KMS-11 (cell line): ENCODE measurements around the gene PDXP.

ENCODE experiments used
- H2AFZ ChIP-seq: fragments of 200-600 bp; sonication (generic); 2 replicates; pipeline ENCODE4 v1.6.1; 2016; ENCODE audit warnings: antibody characterized with exemption, mixed run types, low read depth
- H3K27ac ChIP-seq: fragments of 200-600 bp; sonication (generic); 2 replicates; pipeline ENCODE4 v1.6.1; 2016; ENCODE audit warnings: mild to moderate bottlenecking, mixed run types
- H3K27me3 ChIP-seq: fragments of 200-600 bp; sonication (generic); 2 replicates; pipeline ENCODE4 v1.6.1; 2017; ENCODE audit warnings: mild to moderate bottlenecking, low read depth, mixed run types, moderate library complexity; ENCODE audit not compliant: insufficient read depth
- H3K36me3 ChIP-seq: fragments of 200-600 bp; sonication (generic); 2 replicates; pipeline ENCODE4 v1.6.1; 2017; ENCODE audit warnings: mild to moderate bottlenecking, mixed run types; ENCODE audit not compliant: insufficient read depth
- H3K4me1 ChIP-seq: fragments of 200-600 bp; sonication (generic); 2 replicates; pipeline ENCODE4 v1.6.1; 2016; ENCODE audit warnings: mild to moderate bottlenecking, low read depth, mixed run types; ENCODE audit not compliant: poor library complexity, severe bottlenecking
- H3K4me2 ChIP-seq: fragments of 200-600 bp; sonication (generic); 2 replicates; pipeline ENCODE4 v1.7.0; 2016; ENCODE audit warnings: mild to moderate bottlenecking, mixed run types
- H3K4me3 ChIP-seq: fragments of 200-600 bp; sonication (generic); IDR thresholded peaks from 2 replicates; pipeline ENCODE4 v1.6.1; 2017; ENCODE audit warnings: low read depth, low read length, mixed read lengths; ENCODE audit not compliant: insufficient read depth
- H3K79me2 ChIP-seq: fragments of 200-600 bp; sonication (generic); 2 replicates; pipeline ENCODE4 v1.6.1; 2016; ENCODE audit warnings: low read depth, mixed run types; ENCODE audit not compliant: insufficient read depth
- H3K9ac ChIP-seq: fragments of 200-600 bp; sonication (generic); 2 replicates; pipeline ENCODE4 v1.6.1; 2016; ENCODE audit warnings: mild to moderate bottlenecking, mixed run types
- H4K20me1 ChIP-seq: fragments of 200-600 bp; sonication (generic); 2 replicates; pipeline ENCODE4 v1.6.1; 2016; ENCODE audit warnings: mild to moderate bottlenecking, mixed run types; ENCODE audit not compliant: insufficient read depth
- TF ChIP-seq, protein P1 (sequence below): fragments of 200-600 bp; sonication (generic); conservative IDR thresholded peaks from 2 replicates; pipeline ENCODE4 v1.6.1; 2017; ENCODE audit warnings: low read depth, mild to moderate bottlenecking, antibody characterized with exemption, low read length, moderate library complexity, mixed read lengths

Gene PDXP

DNA sequence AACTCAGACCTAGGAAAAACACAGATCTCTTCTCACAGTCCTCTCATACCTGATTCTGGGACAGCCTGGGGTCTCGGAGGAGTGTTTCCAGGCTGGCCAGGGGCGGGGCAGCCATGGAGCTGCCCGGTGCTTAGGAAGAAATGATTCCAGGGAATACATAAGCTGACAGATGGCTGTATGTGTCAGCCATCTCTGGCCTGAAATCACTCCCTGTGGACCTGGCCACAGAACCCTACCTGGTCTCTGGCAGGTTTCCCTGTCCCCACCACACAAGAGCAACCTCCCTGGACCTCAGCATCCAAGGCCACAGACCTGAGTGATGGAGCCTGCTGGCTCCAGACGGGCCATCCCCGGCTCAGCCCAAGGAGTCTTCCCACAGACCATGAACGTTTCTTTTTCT lies 39.8 kb upstream of the PDXP start:
- no peak overlapping the region for H3K4me2 ChIP-seq
- no peak overlapping the region for H3K4me3 ChIP-seq
- peaks cover 6% of the 10 kb centered on the region for H3K4me1 ChIP-seq
- H3K27ac ChIP-seq: no peak overlapping the region
- no peaks in the 10 kb centered on the region for H3K36me3 ChIP-seq
- H3K27me3 ChIP-seq: no peaks in the 10 kb centered on the region
- H3K79me2 ChIP-seq: no peaks in the 10 kb centered on the region
- H2AFZ ChIP-seq: no peak overlapping the region
- no peaks in the 10 kb centered on the region for H4K20me1 ChIP-seq
- TF ChIP-seq, protein P1, sequence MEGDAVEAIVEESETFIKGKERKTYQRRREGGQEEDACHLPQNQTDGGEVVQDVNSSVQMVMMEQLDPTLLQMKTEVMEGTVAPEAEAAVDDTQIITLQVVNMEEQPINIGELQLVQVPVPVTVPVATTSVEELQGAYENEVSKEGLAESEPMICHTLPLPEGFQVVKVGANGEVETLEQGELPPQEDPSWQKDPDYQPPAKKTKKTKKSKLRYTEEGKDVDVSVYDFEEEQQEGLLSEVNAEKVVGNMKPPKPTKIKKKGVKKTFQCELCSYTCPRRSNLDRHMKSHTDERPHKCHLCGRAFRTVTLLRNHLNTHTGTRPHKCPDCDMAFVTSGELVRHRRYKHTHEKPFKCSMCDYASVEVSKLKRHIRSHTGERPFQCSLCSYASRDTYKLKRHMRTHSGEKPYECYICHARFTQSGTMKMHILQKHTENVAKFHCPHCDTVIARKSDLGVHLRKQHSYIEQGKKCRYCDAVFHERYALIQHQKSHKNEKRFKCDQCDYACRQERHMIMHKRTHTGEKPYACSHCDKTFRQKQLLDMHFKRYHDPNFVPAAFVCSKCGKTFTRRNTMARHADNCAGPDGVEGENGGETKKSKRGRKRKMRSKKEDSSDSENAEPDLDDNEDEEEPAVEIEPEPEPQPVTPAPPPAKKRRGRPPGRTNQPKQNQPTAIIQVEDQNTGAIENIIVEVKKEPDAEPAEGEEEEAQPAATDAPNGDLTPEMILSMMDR: no peak
- H3K9ac ChIP-seq: no peak overlapping the region

DNA sequence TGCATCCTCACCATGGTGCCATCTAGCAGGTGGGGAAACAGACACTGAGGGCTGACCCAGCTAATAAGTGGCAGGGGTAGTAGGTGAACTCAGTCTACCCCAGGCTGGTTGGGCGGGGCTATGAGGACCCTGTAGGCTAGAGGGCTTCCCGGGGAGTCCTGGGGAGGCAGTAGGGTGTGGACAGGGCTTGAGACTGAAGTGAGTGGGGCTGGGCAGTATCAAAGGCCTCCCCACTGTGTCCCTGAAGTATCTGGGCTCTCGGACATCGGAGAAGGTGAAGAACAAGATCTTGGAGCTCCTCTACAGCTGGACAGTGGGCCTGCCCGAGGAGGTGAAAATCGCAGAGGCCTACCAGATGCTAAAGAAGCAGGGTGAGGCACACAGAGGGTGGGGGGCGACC lies 38.5 kb upstream of the PDXP start:
- TF ChIP-seq, protein P1: no peak
- Histone ChIP-seq H3K4me1 (peaks cover 11% of the 10 kb centered on the region), H3K4me3 (no peak overlapping the region), H3K4me2 (no peak overlapping the region), H3K27ac (no peak overlapping the region), H4K20me1 (no peaks in the 10 kb centered on the region), H3K27me3 (no peaks in the 10 kb centered on the region), H2AFZ (no peak overlapping the region), H3K9ac (no peak overlapping the region), H3K36me3 (no peaks in the 10 kb centered on the region), H3K79me2 (no peaks in the 10 kb centered on the region)

DNA sequence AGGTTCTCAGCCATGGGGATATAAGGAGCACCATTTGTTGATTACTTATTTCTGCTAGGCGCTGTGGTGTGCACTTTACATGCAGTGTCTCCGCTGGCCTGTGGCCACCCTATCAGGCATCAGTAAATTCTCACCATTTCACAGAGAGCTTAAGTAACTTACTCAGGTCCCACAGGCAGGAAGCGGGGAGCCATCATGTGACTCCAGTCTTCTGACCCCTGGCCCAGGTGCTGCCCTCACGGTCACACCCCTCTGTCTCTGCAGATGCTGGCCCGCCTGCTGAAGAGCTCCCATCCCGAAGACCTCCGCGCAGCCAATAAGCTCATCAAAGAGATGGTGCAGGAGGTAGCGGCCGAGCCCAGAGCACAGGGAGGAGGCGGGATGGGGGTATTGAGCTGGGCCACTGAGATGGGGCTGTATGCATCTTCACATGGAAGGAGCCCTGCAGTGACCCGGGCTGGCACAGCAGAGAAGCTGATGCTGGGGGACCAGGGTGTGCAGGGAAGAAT lies 37.1 kb upstream of the PDXP start:
- Histone ChIP-seq H2AFZ (no peak overlapping the region), H3K4me3 (no peak overlapping the region), H3K9ac (no peak overlapping the region), H3K27me3 (no peaks in the 10 kb centered on the region), H3K36me3 (no peaks in the 10 kb centered on the region), H3K4me1 (peaks cover 25% of the 10 kb centered on the region), H3K27ac (no peak overlapping the region), H4K20me1 (no peaks in the 10 kb centered on the region), H3K4me2 (no peak overlapping the region), H3K79me2 (no peaks in the 10 kb centered on the region)
- TF ChIP-seq, protein P1: no peak

DNA sequence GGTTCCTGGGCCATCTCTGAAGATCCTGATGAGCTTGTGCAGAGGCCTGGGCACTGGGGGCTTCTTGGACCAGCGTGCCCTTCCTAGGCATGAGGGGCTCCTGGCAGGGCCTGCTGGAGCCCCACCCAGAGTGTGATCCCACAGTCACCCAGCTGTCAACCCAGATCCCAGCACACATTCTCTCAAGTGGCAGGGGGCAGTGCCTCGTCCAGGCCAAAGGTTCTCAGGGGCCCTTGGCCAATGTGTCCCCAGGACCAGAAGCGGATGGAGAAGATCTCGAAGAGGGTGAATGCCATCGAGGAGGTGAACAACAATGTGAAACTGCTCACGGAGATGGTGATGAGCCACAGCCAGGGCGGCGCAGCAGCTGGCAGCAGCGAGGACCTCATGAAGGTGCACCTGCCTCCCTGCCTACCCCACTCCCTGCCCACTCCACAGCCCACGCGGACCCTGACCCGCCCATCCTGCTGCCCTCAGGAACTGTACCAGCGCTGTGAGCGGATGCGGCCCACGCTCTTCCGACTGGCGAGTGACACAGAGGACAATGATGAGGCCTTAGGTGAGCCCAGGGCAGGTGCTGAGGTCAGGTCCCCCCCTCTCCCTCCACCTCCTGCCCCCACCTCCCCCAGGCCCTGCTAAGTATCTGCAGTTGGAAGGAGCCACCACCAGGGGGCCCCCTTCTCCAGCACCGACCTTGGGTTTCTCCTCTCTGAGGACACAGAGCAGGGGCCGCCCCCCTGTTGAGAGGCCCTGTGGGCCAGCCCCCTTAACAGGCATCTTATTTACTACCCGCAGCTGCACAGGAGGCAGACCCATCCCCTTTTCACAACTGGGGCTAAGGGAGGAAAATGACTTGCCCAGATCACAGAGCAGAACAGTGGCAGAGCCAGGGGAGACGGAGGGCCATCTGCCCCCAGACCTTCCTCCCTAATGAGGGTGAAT lies 35.2 kb upstream of the PDXP start:
- H3K36me3 ChIP-seq: no peaks in the 10 kb centered on the region
- no peaks in the 10 kb centered on the region for H3K27me3 ChIP-seq
- H2AFZ ChIP-seq: no peak overlapping the region
- H3K4me2 ChIP-seq: no peak overlapping the region
- no peaks in the 10 kb centered on the region for H4K20me1 ChIP-seq
- no peak overlapping the region for H3K4me3 ChIP-seq
- TF ChIP-seq, protein P1: peak; percentile 87
- no peaks in the 10 kb centered on the region for H3K79me2 ChIP-seq
- H3K27ac ChIP-seq: no peak overlapping the region
- H3K9ac ChIP-seq: no peak overlapping the region
- H3K4me1 ChIP-seq: peaks cover 44% of the 10 kb centered on the region
